MM.1S (cell line): Measurements from ENCODE around the gene KIF17.

ENCODE experiments used
- DNase-seq: peaks from one replicate; pipeline ENCODE4 v3.0.0-alpha.2; 2015
- H2AFZ ChIP-seq: fragments of 300-600 bp; sonication (generic); 2 replicates; pipeline ENCODE4 v1.6.0; 2016; ENCODE audit warnings: antibody characterized with exemption, low read length
- H3F3A ChIP-seq: fragments of 300-600 bp; sonication (generic); 2 replicates; pipeline ENCODE4 v1.6.1; 2016; ENCODE audit warnings: mild to moderate bottlenecking, antibody characterized with exemption, low read length, moderate library complexity, mixed read lengths; ENCODE audit not compliant: insufficient read depth
- H3K27ac ChIP-seq: fragments of 300-600 bp; sonication (generic); 2 replicates; pipeline ENCODE4 v1.5.1; 2016; ENCODE audit warnings: mild to moderate bottlenecking, low read length
- H3K27me3 ChIP-seq: fragments of 300-600 bp; sonication (generic); replicated peaks from 2 replicates; pipeline ENCODE4 v1.6.0; 2016; ENCODE audit warnings: low read length; ENCODE audit not compliant: insufficient read depth
- H3K36me3 ChIP-seq: fragments of 300-600 bp; sonication (generic); replicated peaks from 2 replicates; pipeline ENCODE4 v1.6.1; 2016; ENCODE audit warnings: mild to moderate bottlenecking, low read length, mixed read lengths; ENCODE audit not compliant: insufficient read depth
- H3K4me1 ChIP-seq: fragments of 300-600 bp; sonication (generic); 2 replicates; pipeline ENCODE4 v1.6.1; 2016; ENCODE audit warnings: low read length, mixed read lengths
- H3K4me2 ChIP-seq: fragments of 300-600 bp; sonication (generic); 2 replicates; pipeline ENCODE4 v1.6.0; 2016; ENCODE audit warnings: low read depth, low read length
- H3K4me3 ChIP-seq: fragments of 300-600 bp; sonication (generic); 2 replicates; pipeline ENCODE4 v1.5.1; 2016; ENCODE audit warnings: low read length, mixed read lengths
- H3K79me2 ChIP-seq: fragments of 300-600 bp; sonication (generic); 2 replicates; pipeline ENCODE4 v1.6.1; 2016; ENCODE audit warnings: mixed run types, low read length, mixed read lengths
- H3K9ac ChIP-seq: fragments of 300-600 bp; sonication (generic); 2 replicates; pipeline ENCODE4 v1.6.1; 2016; ENCODE audit warnings: low read length, mixed read lengths
- H3K9me2 ChIP-seq: fragments of 300-600 bp; sonication (generic); replicated peaks from 2 replicates; pipeline ENCODE4 v1.6.1; 2016; ENCODE audit warnings: mild to moderate bottlenecking, low read length, mixed read lengths; ENCODE audit not compliant: insufficient read depth
- H3K9me3 ChIP-seq: fragments of 300-600 bp; sonication (generic); replicated peaks from 2 replicates; pipeline ENCODE4 v1.6.1; 2016; ENCODE audit warnings: mild to moderate bottlenecking, low read length, mixed read lengths; ENCODE audit not compliant: insufficient read depth
- H4K20me1 ChIP-seq: fragments of 300-600 bp; sonication (generic); 2 replicates; pipeline ENCODE4 v1.6.1; 2016; ENCODE audit warnings: mild to moderate bottlenecking, low read length, moderate library complexity, mixed read lengths; ENCODE audit not compliant: insufficient read depth
- EZH2 ChIP-seq: fragments of 300-600 bp; sonication (generic); optimal IDR thresholded peaks from 2 replicates; pipeline ENCODE3; 2017; ENCODE audit warnings: low read depth, mild to moderate bottlenecking, antibody characterized with exemption, low read length, mixed read lengths
- EZH2phosphoT487 ChIP-seq: fragments of 300-600 bp; sonication (generic); IDR thresholded peaks from 2 replicates; pipeline ENCODE4 v1.6.1; 2018; ENCODE audit warnings: antibody characterized with exemption, low read length
- TF ChIP-seq, protein P1 (sequence below): fragments of 300-600 bp; sonication (generic); IDR thresholded peaks from 2 replicates; pipeline ENCODE4 v1.5.1; 2016; ENCODE audit warnings: antibody characterized with exemption, low read length, mixed read lengths

The KIF17 gene

GRCh38 chr1:20701446-20701845 is 16.4 kb downstream of the KIF17 start:
- no peaks in the 10 kb centered on the region for H3K36me3 ChIP-seq
- H3K9ac ChIP-seq: no peak overlapping the region
- no peak for DNase-seq
- no peak overlapping the region for H3K4me3 ChIP-seq
- no peaks in the 10 kb centered on the region for H4K20me1 ChIP-seq
- no peaks in the 10 kb centered on the region for H3K4me1 ChIP-seq
- no peak overlapping the region for H3K27ac ChIP-seq
- TF ChIP-seq EZH2phosphoT487: no peak
- no peak for TF ChIP-seq EZH2
- TF ChIP-seq, protein P1, sequence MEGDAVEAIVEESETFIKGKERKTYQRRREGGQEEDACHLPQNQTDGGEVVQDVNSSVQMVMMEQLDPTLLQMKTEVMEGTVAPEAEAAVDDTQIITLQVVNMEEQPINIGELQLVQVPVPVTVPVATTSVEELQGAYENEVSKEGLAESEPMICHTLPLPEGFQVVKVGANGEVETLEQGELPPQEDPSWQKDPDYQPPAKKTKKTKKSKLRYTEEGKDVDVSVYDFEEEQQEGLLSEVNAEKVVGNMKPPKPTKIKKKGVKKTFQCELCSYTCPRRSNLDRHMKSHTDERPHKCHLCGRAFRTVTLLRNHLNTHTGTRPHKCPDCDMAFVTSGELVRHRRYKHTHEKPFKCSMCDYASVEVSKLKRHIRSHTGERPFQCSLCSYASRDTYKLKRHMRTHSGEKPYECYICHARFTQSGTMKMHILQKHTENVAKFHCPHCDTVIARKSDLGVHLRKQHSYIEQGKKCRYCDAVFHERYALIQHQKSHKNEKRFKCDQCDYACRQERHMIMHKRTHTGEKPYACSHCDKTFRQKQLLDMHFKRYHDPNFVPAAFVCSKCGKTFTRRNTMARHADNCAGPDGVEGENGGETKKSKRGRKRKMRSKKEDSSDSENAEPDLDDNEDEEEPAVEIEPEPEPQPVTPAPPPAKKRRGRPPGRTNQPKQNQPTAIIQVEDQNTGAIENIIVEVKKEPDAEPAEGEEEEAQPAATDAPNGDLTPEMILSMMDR: no peak
- H3K79me2 ChIP-seq: no peaks in the 10 kb centered on the region
- H3K9me3 ChIP-seq: no peaks in the 10 kb centered on the region
- no peak overlapping the region for H2AFZ ChIP-seq
- peaks cover 66% of the 10 kb centered on the region for H3K27me3 ChIP-seq
- no peaks in the 10 kb centered on the region for H3K9me2 ChIP-seq
- no peaks in the 10 kb centered on the region for H3F3A ChIP-seq
- H3K4me2 ChIP-seq: no peak overlapping the region

GRCh38 chr1:20700636-20701215 is 17.1 kb downstream of the KIF17 start:
- no peaks in the 10 kb centered on the region for H3K9me3 ChIP-seq
- TF ChIP-seq EZH2 (no peak), EZH2phosphoT487 (no peak)
- TF ChIP-seq, protein P1: no peak
- no peaks in the 10 kb centered on the region for H3F3A ChIP-seq
- H3K4me1 ChIP-seq: no peaks in the 10 kb centered on the region
- H3K9ac ChIP-seq: no peak overlapping the region
- no peaks in the 10 kb centered on the region for H3K9me2 ChIP-seq
- H3K4me3 ChIP-seq: no peak overlapping the region
- no peak overlapping the region for H3K4me2 ChIP-seq
- peaks cover 63% of the 10 kb centered on the region for H3K27me3 ChIP-seq
- no peaks in the 10 kb centered on the region for H3K79me2 ChIP-seq
- H3K27ac ChIP-seq: no peak overlapping the region
- H2AFZ ChIP-seq: no peak overlapping the region
- H3K36me3 ChIP-seq: no peaks in the 10 kb centered on the region
- no peak for DNase-seq
- H4K20me1 ChIP-seq: no peaks in the 10 kb centered on the region

DNA sequence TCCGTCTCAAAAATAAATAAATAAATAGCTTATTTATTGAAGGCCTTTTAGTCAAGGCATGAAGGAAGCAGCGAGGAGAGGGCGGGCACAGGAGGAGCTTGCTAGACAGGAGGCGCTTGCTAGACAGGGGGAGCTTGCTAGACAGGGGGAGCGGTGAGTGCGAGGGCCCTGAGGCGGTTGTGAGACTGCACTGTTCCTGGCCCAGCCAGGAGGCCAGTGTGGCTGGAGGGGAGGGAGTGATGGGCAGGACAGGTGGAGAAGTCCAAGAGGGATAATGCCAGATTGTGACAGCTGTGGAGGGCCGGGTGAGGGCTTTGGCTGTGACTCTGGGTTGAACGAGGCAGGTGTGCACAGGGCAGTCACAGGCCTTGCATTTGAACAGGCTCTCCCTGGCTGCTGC is 18.2 kb downstream of the KIF17 start:
- Histone ChIP-seq H3K27me3 (peaks cover 64% of the 10 kb centered on the region), H3K9ac (no peak overlapping the region)

More for the DNA sequence above, 18.2 kb downstream of the KIF17 start:
- Histone ChIP-seq H2AFZ (no peak overlapping the region), H3K4me2 (no peak overlapping the region), H3K9me2 (no peaks in the 10 kb centered on the region), H3K27ac (no peak overlapping the region), H3F3A (no peaks in the 10 kb centered on the region), H3K36me3 (no peaks in the 10 kb centered on the region), H3K9me3 (no peaks in the 10 kb centered on the region), H3K4me1 (no peaks in the 10 kb centered on the region), H3K4me3 (no peak overlapping the region), H4K20me1 (no peaks in the 10 kb centered on the region), H3K79me2 (no peaks in the 10 kb centered on the region)
- TF ChIP-seq, protein P1: no peak
- no peak for TF ChIP-seq EZH2phosphoT487
- DNase-seq: no peak
